Colonic mucosa (tissue), 4 donors: ENCODE measurements around the gene AOX1. TPM values are rescaled to one million over a fixed set of nuclear protein-coding genes. Genes with fewer than 3 reads are reported as not detected.

ENCODE experiments used
- DNase-seq: peaks from one replicate; pipeline ENCODE4 v3.0.0-alpha.2; 2020
- H3K27ac ChIP-seq: fragments of 200-600 bp; one replicate; pipeline ENCODE4 v1.8.0; 2021
- H3K27me3 ChIP-seq: fragments of 200-600 bp; one replicate; pipeline ENCODE4 v1.8.0; 2021
- H3K36me3 ChIP-seq: fragments of 200-600 bp; one replicate; pipeline ENCODE4 v1.8.0; 2021
- H3K4me1 ChIP-seq: fragments of 200-600 bp; one replicate; pipeline ENCODE4 v1.8.0; 2021; ENCODE audit warnings: mild to moderate bottlenecking
- H3K4me3 ChIP-seq: fragments of 200-600 bp; one replicate; pipeline ENCODE4 v1.8.0; 2021
- H3K9ac ChIP-seq, 2 donors: one replicate each; pipeline ENCODE4 v1.7.0; 2013; ENCODE audit warnings: control low read depth in 2 of 2, low read depth in 2 of 2, low read length in 2 of 2
- H3K9me3 ChIP-seq: fragments of 200-600 bp; one replicate; pipeline ENCODE4 v1.8.0; 2021
- intact Hi-C: fragments of 100-400 bp; cut with DNase I; formaldehyde crosslinking; loops from one replicate; pipeline ENCODE4 v1.14.1; 2022
- total RNA-seq, 2 donors: library from RNA; stranded (reverse); fragmentation: NEBNext Ultra II Directional in 1 of 2; extraction: Animal tissue kit (Norgen Biotek cat#: 25700) in 1 of 2; gene quantifications; one replicate each; pipeline ENCODE4 v1.2.1, GENCODE V29; 2021
- TF ChIP-seq, protein P1 (sequence below): fragments of 200-600 bp; IDR thresholded peaks from one replicate; pipeline ENCODE4 v1.8.0; 2022; ENCODE audit warnings: antibody characterized with exemption, mild to moderate bottlenecking
- donor health status: healthy.
- donor health status: DM: no; HTN: no; CAD: no.
- donor health status: DM: no; HTN: no; CAD: no.

AOX1 gene
- total RNA-seq, 2 donors from 2014 or later = 2.9 to 3.3 TPM

GRCh38 chr2:200653021-200653420 is 67.2 kb downstream of the AOX1 start:
- TF ChIP-seq, protein P1, sequence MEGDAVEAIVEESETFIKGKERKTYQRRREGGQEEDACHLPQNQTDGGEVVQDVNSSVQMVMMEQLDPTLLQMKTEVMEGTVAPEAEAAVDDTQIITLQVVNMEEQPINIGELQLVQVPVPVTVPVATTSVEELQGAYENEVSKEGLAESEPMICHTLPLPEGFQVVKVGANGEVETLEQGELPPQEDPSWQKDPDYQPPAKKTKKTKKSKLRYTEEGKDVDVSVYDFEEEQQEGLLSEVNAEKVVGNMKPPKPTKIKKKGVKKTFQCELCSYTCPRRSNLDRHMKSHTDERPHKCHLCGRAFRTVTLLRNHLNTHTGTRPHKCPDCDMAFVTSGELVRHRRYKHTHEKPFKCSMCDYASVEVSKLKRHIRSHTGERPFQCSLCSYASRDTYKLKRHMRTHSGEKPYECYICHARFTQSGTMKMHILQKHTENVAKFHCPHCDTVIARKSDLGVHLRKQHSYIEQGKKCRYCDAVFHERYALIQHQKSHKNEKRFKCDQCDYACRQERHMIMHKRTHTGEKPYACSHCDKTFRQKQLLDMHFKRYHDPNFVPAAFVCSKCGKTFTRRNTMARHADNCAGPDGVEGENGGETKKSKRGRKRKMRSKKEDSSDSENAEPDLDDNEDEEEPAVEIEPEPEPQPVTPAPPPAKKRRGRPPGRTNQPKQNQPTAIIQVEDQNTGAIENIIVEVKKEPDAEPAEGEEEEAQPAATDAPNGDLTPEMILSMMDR = no peak
- intact Hi-C loops = no loop called here
- Histone ChIP-seq H3K4me3 (no peak overlapping the region), H3K9ac (no peak overlapping the region), H3K4me1 (no peaks in the 10 kb centered on the region), H3K9me3 (no peaks in the 10 kb centered on the region), H3K36me3 (no peaks in the 10 kb centered on the region), H3K27me3 (no peaks in the 10 kb centered on the region), H3K27ac (no peak overlapping the region)
- no peak for DNase-seq

DNA sequence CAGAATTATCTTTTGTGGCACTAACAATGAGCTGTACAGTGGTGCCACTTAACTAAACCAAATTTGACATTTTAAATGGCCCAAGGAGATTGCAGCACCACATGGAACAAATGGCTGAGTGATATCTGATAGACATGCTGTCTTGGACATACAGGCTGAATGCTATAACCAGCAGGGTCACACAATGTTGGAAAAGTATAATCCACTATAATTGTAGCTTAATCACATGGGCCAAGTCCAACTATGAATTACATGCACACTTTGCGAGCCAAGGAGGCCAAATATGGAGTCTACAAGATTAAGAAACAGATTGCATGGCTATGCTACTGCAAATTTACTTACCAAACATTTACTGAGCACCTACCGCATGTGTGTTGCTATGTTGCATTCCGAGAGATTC is 69.0 kb downstream of the AOX1 start:
- DNase-seq = no peak
- TF ChIP-seq, protein P1 = no peak
- Histone ChIP-seq H3K9ac (no peak overlapping the region), H3K4me3 (no peak overlapping the region), H3K27me3 (no peaks in the 10 kb centered on the region), H3K9me3 (no peaks in the 10 kb centered on the region), H3K27ac (no peak overlapping the region), H3K4me1 (no peaks in the 10 kb centered on the region), H3K36me3 (no peaks in the 10 kb centered on the region)
- intact Hi-C loops = no loop called here

GRCh38 chr2:200655918-200656580 is 70.2 kb downstream of the AOX1 start:
- Histone ChIP-seq H3K36me3 (no peaks in the 10 kb centered on the region), H3K9me3 (no peaks in the 10 kb centered on the region), H3K4me1 (no peaks in the 10 kb centered on the region), H3K4me3 (no peak overlapping the region), H3K9ac (no peak overlapping the region), H3K27me3 (no peaks in the 10 kb centered on the region), H3K27ac (no peak overlapping the region)
- no peak for DNase-seq
- TF ChIP-seq, protein P1 = no peak
- intact Hi-C loops = no loop called here

DNA sequence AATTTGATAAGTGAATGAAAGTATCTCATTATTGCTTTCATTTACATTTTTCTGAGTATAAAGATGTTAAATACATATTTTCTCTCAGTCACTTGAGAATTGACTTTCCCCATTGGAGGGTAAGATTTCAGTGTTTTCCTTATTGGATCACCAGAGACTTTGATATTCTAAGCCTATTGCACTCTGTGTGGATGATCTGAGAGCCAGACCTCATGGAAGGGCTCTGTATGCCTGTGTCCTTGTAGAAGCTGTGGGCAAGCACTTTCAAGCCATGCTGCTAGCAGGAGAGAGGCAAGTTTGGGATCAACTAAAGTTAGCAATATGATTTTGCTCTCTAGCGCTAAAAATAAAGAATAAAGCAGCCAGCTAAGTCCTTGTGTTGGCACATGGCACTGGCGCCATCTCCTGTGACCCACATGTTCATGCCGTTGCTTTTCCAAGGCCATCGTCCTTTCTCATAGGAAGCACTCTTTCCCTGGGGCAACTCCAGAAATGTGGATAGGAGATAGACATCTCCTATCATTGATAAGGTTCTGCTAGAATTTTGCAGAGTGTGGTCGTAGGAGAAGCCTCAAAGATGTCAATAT is 72.6 kb downstream of the AOX1 start:
- DNase-seq = no peak
- Histone ChIP-seq H3K9me3 (no peaks in the 10 kb centered on the region), H3K27ac (no peak overlapping the region), H3K4me3 (no peak overlapping the region), H3K4me1 (no peaks in the 10 kb centered on the region), H3K9ac (no peak overlapping the region), H3K27me3 (no peaks in the 10 kb centered on the region), H3K36me3 (no peaks in the 10 kb centered on the region)
- intact Hi-C loops = no loop called here
- TF ChIP-seq, protein P1 = no peak

DNA sequence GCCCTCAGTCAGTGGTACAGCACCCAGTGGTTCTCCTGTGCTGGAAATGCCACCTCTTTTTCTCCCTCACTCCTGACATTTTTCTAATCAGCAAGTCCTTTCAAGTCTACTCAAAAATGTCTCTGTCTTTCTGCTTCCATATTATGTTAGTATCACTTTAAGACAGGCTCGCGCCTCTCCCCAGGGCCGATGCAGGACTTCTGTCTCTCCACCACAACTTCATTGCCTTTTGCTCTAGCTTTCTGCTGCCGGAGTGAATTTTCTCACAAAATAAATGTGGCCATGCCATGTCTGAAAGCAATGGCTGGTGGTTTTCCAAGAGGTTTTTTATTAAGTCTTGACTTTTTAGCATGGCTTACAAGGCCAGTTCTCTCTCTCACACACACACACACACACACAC is 73.6 kb downstream of the AOX1 start:
- TF ChIP-seq, protein P1 = no peak
- no peak overlapping the region for H3K27ac ChIP-seq
- no peaks in the 10 kb centered on the region for H3K9me3 ChIP-seq
- intact Hi-C loops = no loop called here
- H3K36me3 ChIP-seq = no peaks in the 10 kb centered on the region
- no peaks in the 10 kb centered on the region for H3K27me3 ChIP-seq
- H3K4me1 ChIP-seq = no peaks in the 10 kb centered on the region
- H3K9ac ChIP-seq = no peak overlapping the region
- no peak for DNase-seq
- no peak overlapping the region for H3K4me3 ChIP-seq
